ENCODE measurements around the gene SIPA1L3.
"Not testable (repeated sequence)": the region's sequence is repeated elsewhere in the genome, so short reads cannot be mapped to it uniquely, and the experiment has no call there.

Gene SIPA1L3

GRCh38 chr19:37906869-37907734 is at the start of gene SIPA1L3:
SIPA1L3 (plus strand) TSS chr19:37907208; CDS start chr19:38081566, 174,358 bp downstream.
- DNase-seq (ENCODE audit: low read depth in 2 of 2) = peak; percentile 80 to 84

- no peak for DNase-seq (ENCODE audit: low read depth in 2 of 2)
Observed at GRCh38 chr19:37864501-37864900, 42.5 kb upstream of the SIPA1L3 start.

- not testable (repeated sequence) for DNase-seq (ENCODE audit: low read depth in 2 of 2)
Observed at GRCh38 chr19:37865930-37866329, 41.1 kb upstream of the SIPA1L3 start.

- no peak for DNase-seq (ENCODE audit: low read depth in 2 of 2)
Observed at GRCh38 chr19:37867831-37868230, 39.2 kb upstream of the SIPA1L3 start.

GRCh38 chr19:37869766-37870340 is 37.2 kb upstream of the SIPA1L3 start:
- no peak for DNase-seq (ENCODE audit: low read depth in 2 of 2)

- DNase-seq (ENCODE audit: low read depth in 2 of 2) = no peak
Observed at GRCh38 chr19:37872383-37872782, 34.6 kb upstream of the SIPA1L3 start.

- no peak for DNase-seq (ENCODE audit: low read depth in 2 of 2)
Observed at GRCh38 chr19:37874784-37875183, 32.2 kb upstream of the SIPA1L3 start.

- no peak for DNase-seq (ENCODE audit: low read depth in 2 of 2)
Observed at GRCh38 chr19:37876032-37876431, 31.0 kb upstream of the SIPA1L3 start.

GRCh38 chr19:37877147-37877546 is 29.9 kb upstream of the SIPA1L3 start:
- no peak for DNase-seq (ENCODE audit: low read depth in 2 of 2)

- DNase-seq (ENCODE audit: low read depth in 2 of 2) = no peak
Observed at GRCh38 chr19:37885392-37885791, 21.6 kb upstream of the SIPA1L3 start.

GRCh38 chr19:37886571-37886970 is 20.4 kb upstream of the SIPA1L3 start:
- no peak for DNase-seq (ENCODE audit: low read depth in 2 of 2)

- DNase-seq (ENCODE audit: low read depth in 2 of 2) = no peak
Observed at GRCh38 chr19:37893845-37894575, 13.0 kb upstream of the SIPA1L3 start.

- DNase-seq (ENCODE audit: low read depth in 2 of 2) = no peak
Observed at GRCh38 chr19:37896180-37896579, 10.8 kb upstream of the SIPA1L3 start.

GRCh38 chr19:37899453-37899852 is 7.6 kb upstream of the SIPA1L3 start:
- no peak for DNase-seq (ENCODE audit: low read depth in 2 of 2)

- DNase-seq (ENCODE audit: low read depth in 2 of 2) = no peak
Observed at GRCh38 chr19:37899966-37900365, 7.0 kb upstream of the SIPA1L3 start.

- peak; percentile 65 to 74 for DNase-seq (ENCODE audit: low read depth in 2 of 2)
Observed at GRCh38 chr19:37902668-37903067, 4.3 kb upstream of the SIPA1L3 start.

GRCh38 chr19:37903096-37903495 is 3.9 kb upstream of the SIPA1L3 start:
- no peak for DNase-seq (ENCODE audit: low read depth in 2 of 2)

- peak in 1 of 2 donors; percentile 21 for DNase-seq (ENCODE audit: low read depth in 2 of 2)
Observed at GRCh38 chr19:37905946-37906868, 801 bp upstream of the SIPA1L3 start, which contains the start of gene WDR87. WDR87 (minus strand) TSS chr19:37906594; CDS start chr19:37898239, 8,355 bp downstream.

GRCh38 chr19:37907735-37908455 is 887 bp downstream of the SIPA1L3 start:
- DNase-seq (ENCODE audit: low read depth in 2 of 2) = no peak

- DNase-seq (ENCODE audit: low read depth in 2 of 2) = no peak
Observed at GRCh38 chr19:37909661-37910199, 2.7 kb downstream of the SIPA1L3 start.
